BE2C (cell line): ENCODE results near the gene RAB11FIP2. TPM values are rescaled to one million over a fixed set of nuclear protein-coding genes. Genes with fewer than 3 reads are reported as not detected.

ENCODE experiments used
- DNase-seq: peaks from one replicate; pipeline ENCODE4 v3.0.0-alpha.2; 2020
- H3K27me3 ChIP-seq: fragments of 250-450 bp; sonication (Bioruptor Pico); 2 replicates; pipeline ENCODE4 v1.5.1; 2020; ENCODE audit warnings: mild to moderate bottlenecking
- H3K36me3 ChIP-seq: fragments of 250-450 bp; sonication (Bioruptor Pico); 2 replicates; pipeline ENCODE4 v1.5.1; 2020; ENCODE audit warnings: mild to moderate bottlenecking
- H3K4me1 ChIP-seq: fragments of 250-450 bp; sonication (Bioruptor Pico); 2 replicates; pipeline ENCODE4 v1.5.1; 2020
- H3K4me3 ChIP-seq: 2 replicates; pipeline ENCODE4 v1.5.1; 2011; ENCODE audit warnings: low read depth, low read length
- H3K9me3 ChIP-seq: fragments of 250-450 bp; sonication (Bioruptor Pico); 2 replicates; pipeline ENCODE4 v1.5.1; 2020
- CTCF ChIP-seq: IDR thresholded peaks from 2 replicates; pipeline ENCODE4 v1.5.1; 2012; ENCODE audit warnings: mild to moderate bottlenecking, low read depth, low read length
- polyA plus RNA-seq: library from polyadenylated mRNA; unstranded; fragments of >200 nt; gene quantifications from one replicate; pipeline ENCODE4 v1.2.1, GENCODE V29; 2012; ENCODE audit warnings: low read depth, missing spikeins; ENCODE audit not compliant: insufficient read length, insufficient read depth

RAB11FIP2 gene, protein sequence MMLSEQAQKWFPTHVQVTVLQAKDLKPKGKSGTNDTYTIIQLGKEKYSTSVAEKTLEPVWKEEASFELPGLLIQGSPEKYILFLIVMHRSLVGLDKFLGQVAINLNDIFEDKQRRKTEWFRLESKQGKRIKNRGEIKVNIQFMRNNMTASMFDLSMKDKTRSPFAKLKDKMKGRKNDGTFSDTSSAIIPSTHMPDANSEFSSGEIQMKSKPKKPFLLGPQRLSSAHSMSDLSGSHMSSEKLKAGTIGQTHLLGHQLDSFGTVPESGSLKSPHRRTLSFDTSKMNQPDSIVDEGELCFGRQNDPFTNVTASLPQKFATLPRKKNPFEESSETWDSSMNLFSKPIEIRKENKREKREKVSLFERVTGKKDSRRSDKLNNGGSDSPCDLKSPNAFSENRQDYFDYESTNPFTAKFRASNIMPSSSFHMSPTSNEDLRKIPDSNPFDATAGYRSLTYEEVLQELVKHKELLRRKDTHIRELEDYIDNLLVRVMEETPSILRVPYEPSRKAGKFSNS
- 14.1 TPM for polyA plus RNA-seq

GRCh38 chr10:118046395-118047156 is at the start of gene RAB11FIP2:
TSS of gene RAB11FIP2 (minus strand) at chr10:118046941. CDS start at chr10:118046163, 778 bp downstream.
- DNase-seq = peak; percentile 96
- no peak for TF ChIP-seq CTCF
- Histone ChIP-seq H3K27me3 (no peaks in the 10 kb centered on the region), H3K4me3 (peak within 1 kb of the TSS; percentile 86), H3K4me1 (peaks cover 9% of the 10 kb centered on the region), H3K36me3 (no peaks in the 10 kb centered on the region), H3K9me3 (no peaks in the 10 kb centered on the region)

- no peaks in the 10 kb centered on the region for H3K4me1 ChIP-seq
- no peaks in the 10 kb centered on the region for H3K27me3 ChIP-seq
- H3K36me3 ChIP-seq = no peaks in the 10 kb centered on the region
- no peak for DNase-seq
- no peak overlapping the region for H3K4me3 ChIP-seq
- no peak for TF ChIP-seq CTCF
- no peaks in the 10 kb centered on the region for H3K9me3 ChIP-seq
Observed at GRCh38 chr10:118096022-118096421, 49.3 kb upstream of the RAB11FIP2 start.

GRCh38 chr10:118092209-118092608 is 45.5 kb upstream of the RAB11FIP2 start:
- Histone ChIP-seq H3K9me3 (no peaks in the 10 kb centered on the region), H3K36me3 (no peaks in the 10 kb centered on the region), H3K4me3 (no peak overlapping the region), H3K4me1 (no peaks in the 10 kb centered on the region), H3K27me3 (no peaks in the 10 kb centered on the region)
- no peak for DNase-seq
- TF ChIP-seq CTCF = no peak

DNA sequence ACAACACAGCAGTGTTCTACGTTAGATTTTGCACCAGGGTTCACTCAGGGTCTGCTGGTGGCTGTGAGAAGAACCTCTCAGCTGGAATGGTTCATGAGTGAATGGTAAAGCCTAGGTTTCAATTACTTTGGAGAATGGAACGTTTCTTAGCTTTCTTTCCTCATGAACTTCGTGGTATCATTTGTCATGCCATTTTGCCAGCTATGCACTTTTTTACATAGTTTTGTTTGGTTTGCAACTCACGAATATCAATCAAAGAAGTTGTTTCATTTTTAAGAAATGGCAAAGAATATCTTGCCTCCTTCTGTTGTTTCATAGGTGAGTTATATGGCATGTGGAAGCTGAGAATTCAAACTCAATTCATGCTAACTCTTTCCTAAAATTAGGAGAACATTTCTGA is 34.1 kb upstream of the RAB11FIP2 start:
- DNase-seq = no peak
- no peaks in the 10 kb centered on the region for H3K27me3 ChIP-seq
- no peaks in the 10 kb centered on the region for H3K4me1 ChIP-seq
- no peak for TF ChIP-seq CTCF
- no peaks in the 10 kb centered on the region for H3K36me3 ChIP-seq
- no peaks in the 10 kb centered on the region for H3K9me3 ChIP-seq
- no peak overlapping the region for H3K4me3 ChIP-seq

GRCh38 chr10:118076705-118077104 is 30.0 kb upstream of the RAB11FIP2 start:
- no peak for DNase-seq
- Histone ChIP-seq H3K4me3 (no peak overlapping the region), H3K4me1 (no peaks in the 10 kb centered on the region), H3K27me3 (no peaks in the 10 kb centered on the region), H3K9me3 (no peaks in the 10 kb centered on the region), H3K36me3 (no peaks in the 10 kb centered on the region)
- no peak for TF ChIP-seq CTCF
